Neural cell (in vitro differentiated cells): Measurements from ENCODE around the gene CMTM5. TPM values are rescaled to one million over a fixed set of nuclear protein-coding genes. Genes with fewer than 3 reads are reported as not detected.
"Not testable (repeated sequence)": the region's sequence is repeated elsewhere in the genome, so short reads cannot be mapped to it uniquely, and the experiment has no call there.

Experiments
- H2AFZ ChIP-seq: fragments of 200-600, 300-800 bp; sonication (generic), shearing (Covaris generic); 2 replicates; pipeline ENCODE4 v1.6.0; 2014; ENCODE audit warnings: low read depth, mild to moderate bottlenecking, antibody characterized with exemption, low read length, moderate library complexity
- H3F3A ChIP-seq: fragments of 200-600 bp; shearing (Covaris generic); 2 replicates; pipeline ENCODE4 v1.6.1; 2016; ENCODE audit warnings: mild to moderate bottlenecking, moderate library complexity, mixed read lengths, antibody characterized with exemption, low read length; ENCODE audit not compliant: insufficient read depth, poor library complexity, severe bottlenecking
- H3K27ac ChIP-seq: fragments of 200-600, 300-800 bp; sonication (generic), shearing (Covaris generic); 2 replicates; pipeline ENCODE4 v1.5.1; 2014; ENCODE audit warnings: mild to moderate bottlenecking, low read length, moderate library complexity
- H3K27me3 ChIP-seq: fragments of 300-800, 200-600 bp; sonication (generic), shearing (Covaris generic); 2 replicates; pipeline ENCODE4 v1.6.0; 2014; ENCODE audit warnings: mild to moderate bottlenecking, low read depth, low read length, moderate library complexity; ENCODE audit not compliant: insufficient read depth
- H3K36me3 ChIP-seq: fragments of 300-800, 200-600 bp; sonication (generic), shearing (Covaris generic); 2 replicates; pipeline ENCODE4 v1.5.1; 2014; ENCODE audit warnings: mild to moderate bottlenecking, antibody characterized with exemption, low read length, moderate library complexity; ENCODE audit not compliant: insufficient read depth
- H3K4me2 ChIP-seq: fragments of 300-800, 200-600 bp; sonication (generic), shearing (Covaris generic); 2 replicates; pipeline ENCODE4 v1.6.0; 2014; ENCODE audit warnings: mild to moderate bottlenecking, low read length
- H3K4me3 ChIP-seq: fragments of 300-800, 200-600 bp; sonication (generic), shearing (Covaris generic); 2 replicates; pipeline ENCODE4 v1.5.1; 2014; ENCODE audit warnings: mild to moderate bottlenecking, low read length, moderate library complexity
- H3K79me2 ChIP-seq: fragments of 200-600 bp; shearing (Covaris generic); replicated peaks from 2 replicates; pipeline ENCODE4 v1.6.0; 2014; ENCODE audit warnings: mild to moderate bottlenecking, low read length, moderate library complexity; ENCODE audit not compliant: insufficient read depth
- H3K9ac ChIP-seq: fragments of 300-800, 200-600 bp; sonication (generic), shearing (Covaris generic); 2 replicates; pipeline ENCODE4 v1.6.1; 2016; ENCODE audit warnings: mild to moderate bottlenecking, low read length, mixed read lengths
- H3K9me2 ChIP-seq: fragments of 200-600 bp; shearing (Covaris generic); 2 replicates; pipeline ENCODE4 v1.6.1; 2016; ENCODE audit warnings: mild to moderate bottlenecking, low read length, mixed read lengths; ENCODE audit not compliant: insufficient read depth
- H3K9me3 ChIP-seq: fragments of 200-600, 300-800 bp; sonication (generic), shearing (Covaris generic); 2 replicates; pipeline ENCODE4 v1.6.1; 2016; ENCODE audit warnings: mild to moderate bottlenecking, mixed run types, low read length, moderate library complexity, mixed read lengths
- H4K20me1 ChIP-seq: fragments of 200-600 bp; shearing (Covaris generic); 2 replicates; pipeline ENCODE4 v1.6.1; 2016; ENCODE audit warnings: mild to moderate bottlenecking, mixed run types; ENCODE audit not compliant: insufficient read depth
- CTCF ChIP-seq: fragments of 450-650 bp; IDR thresholded peaks from 2 replicates; pipeline ENCODE4 v1.5.1; 2014; ENCODE audit warnings: antibody characterized with exemption, mild to moderate bottlenecking, moderate library complexity; ENCODE audit not compliant: poor library complexity, severe bottlenecking
- EP300 ChIP-seq: fragments of 450-650 bp; conservative IDR thresholded peaks from 2 replicates; pipeline ENCODE4 v1.6.1; 2014; ENCODE audit warnings: antibody characterized with exemption, mild to moderate bottlenecking, moderate library complexity; ENCODE audit not compliant: poor library complexity, severe bottlenecking
- EZH2 ChIP-seq: fragments of 200-600, 300-800 bp; shearing (Covaris generic), sonication (generic); IDR thresholded peaks from 2 replicates; pipeline ENCODE4 v1.6.1; 2014; ENCODE audit warnings: antibody characterized with exemption, low read length, borderline replicate concordance, mild to moderate bottlenecking; ENCODE audit not compliant: insufficient read depth, poor library complexity, severe bottlenecking
- MXI1 ChIP-seq: fragments of 450-650 bp; conservative IDR thresholded peaks from 2 replicates; pipeline ENCODE4 v1.6.1; 2014; ENCODE audit warnings: antibody characterized with exemption, mild to moderate bottlenecking; ENCODE audit not compliant: poor library complexity, severe bottlenecking
- POLR2AphosphoS5 ChIP-seq: IDR thresholded peaks from 2 replicates; pipeline ENCODE4 v1.6.1; 2012
- RAD21 ChIP-seq: fragments of 450-650 bp; conservative IDR thresholded peaks from 2 replicates; pipeline ENCODE4 v1.6.1; 2014; ENCODE audit warnings: antibody characterized with exemption, mild to moderate bottlenecking, moderate library complexity
- REST ChIP-seq: IDR thresholded peaks from 2 replicates; pipeline ENCODE4 v1.6.1; 2012; ENCODE audit warnings: borderline replicate concordance
- SMC3 ChIP-seq: fragments of 450-650 bp; conservative IDR thresholded peaks from 2 replicates; pipeline ENCODE4 v1.6.1; 2014; ENCODE audit warnings: antibody characterized with exemption, mild to moderate bottlenecking, moderate library complexity; ENCODE audit not compliant: poor library complexity
- TAF1 ChIP-seq: IDR thresholded peaks from 2 replicates; pipeline ENCODE4 v1.6.1; 2012; ENCODE audit warnings: low read depth
- polyA plus RNA-seq: library from polyadenylated mRNA; depleted of rRNA; stranded (reverse); fragments of >200 nt; gene quantifications from 2 replicates; pipeline ENCODE4 v1.2.3, GENCODE V29; 2014

CMTM5 gene
- polyA plus RNA-seq, 1 donor from 2014 or later = not detected

- Histone ChIP-seq H2AFZ (no peak overlapping the region), H3K9me3 (no peaks in the 10 kb centered on the region), H3K9ac (no peak overlapping the region), H3K4me2 (no peak overlapping the region), H4K20me1 (no peaks in the 10 kb centered on the region), H3F3A (no peaks in the 10 kb centered on the region), H3K27ac (no peak overlapping the region), H3K4me3 (no peak overlapping the region), H3K9me2 (no peaks in the 10 kb centered on the region), H3K27me3 (no peaks in the 10 kb centered on the region), H3K36me3 (no peaks in the 10 kb centered on the region), H3K79me2 (no peaks in the 10 kb centered on the region)
- TF ChIP-seq EZH2 = no peak
- TF ChIP-seq MXI1 = no peak
These were observed 48.3 kb downstream of the CMTM5 start for GRCh38 chr14:23425169-23425568.

- not testable (repeated sequence) for H3K9me3 ChIP-seq, H3K9me2 ChIP-seq, H3K27ac ChIP-seq, H3K4me3 ChIP-seq, H3K9ac ChIP-seq, H3F3A ChIP-seq, H3K27me3 ChIP-seq, H3K4me2 ChIP-seq, H2AFZ ChIP-seq, H3K36me3 ChIP-seq, H4K20me1 ChIP-seq, H3K79me2 ChIP-seq
These were observed 49.0 kb downstream of the CMTM5 start for GRCh38 chr14:23425798-23426197.

- Histone ChIP-seq H3F3A (no peaks in the 10 kb centered on the region), H3K9me2 (no peaks in the 10 kb centered on the region), H3K4me3 (no peak overlapping the region), H3K9me3 (no peaks in the 10 kb centered on the region), H3K36me3 (no peaks in the 10 kb centered on the region), H3K79me2 (no peaks in the 10 kb centered on the region), H4K20me1 (no peaks in the 10 kb centered on the region), H2AFZ (no peak overlapping the region), H3K4me2 (no peak overlapping the region), H3K27me3 (no peaks in the 10 kb centered on the region), H3K9ac (no peak overlapping the region), H3K27ac (no peak overlapping the region)
- TF ChIP-seq REST = no peak
- TF ChIP-seq POLR2AphosphoS5 = no peak
- TF ChIP-seq SMC3 = no peak
- no peak for TF ChIP-seq MXI1
- no peak for TF ChIP-seq TAF1
- no peak for TF ChIP-seq CTCF
- TF ChIP-seq RAD21 = no peak
- no peak for TF ChIP-seq EZH2
- TF ChIP-seq EP300 = no peak
These were observed 52.0 kb downstream of the CMTM5 start for GRCh38 chr14:23428686-23429495.
